GM04504 (cell line): ENCODE results near the gene GRPR.
"Not testable (repeated sequence)": the region's sequence is repeated elsewhere in the genome, so short reads cannot be mapped to it uniquely, and the experiment has no call there.

Source experiments
- DNase-seq: peaks from one replicate; pipeline ENCODE4 v3.0.0-alpha.2; 2012; ENCODE audit warnings: low read depth

The GRPR gene

DNA sequence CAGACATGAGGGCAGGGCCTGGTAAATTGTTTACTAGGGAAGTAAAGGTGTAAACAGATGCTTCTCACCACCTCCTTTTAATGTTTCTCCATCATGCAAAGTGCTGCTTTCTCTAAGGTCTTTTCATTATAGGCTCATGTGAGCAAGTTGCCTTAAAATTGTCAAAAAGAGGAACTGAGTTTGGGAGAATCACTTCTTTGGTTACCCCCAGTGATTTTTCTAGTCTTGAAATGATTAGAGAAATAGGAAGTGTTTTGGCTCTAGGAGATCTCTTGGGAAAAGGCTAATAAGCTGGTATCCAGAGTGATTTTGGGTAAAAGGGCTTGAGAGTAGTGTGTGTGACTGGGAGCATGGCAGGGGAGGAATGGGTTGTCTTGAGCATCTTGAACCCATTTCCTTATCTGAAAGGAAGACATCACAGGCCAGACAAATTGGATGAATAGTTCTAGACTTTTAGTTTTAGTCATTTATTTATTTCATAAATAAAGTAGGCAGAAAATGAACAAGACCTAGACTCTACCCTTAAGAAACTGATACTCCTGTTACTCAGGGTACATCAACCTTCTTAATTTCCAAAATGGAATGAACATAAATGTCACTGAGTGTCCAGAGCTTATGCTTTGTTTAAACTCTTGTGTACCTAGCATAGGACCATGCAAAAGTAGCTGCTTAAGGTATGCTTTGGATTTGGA is 14.2 kb downstream of the GRPR start:
- no peak for DNase-seq

DNA sequence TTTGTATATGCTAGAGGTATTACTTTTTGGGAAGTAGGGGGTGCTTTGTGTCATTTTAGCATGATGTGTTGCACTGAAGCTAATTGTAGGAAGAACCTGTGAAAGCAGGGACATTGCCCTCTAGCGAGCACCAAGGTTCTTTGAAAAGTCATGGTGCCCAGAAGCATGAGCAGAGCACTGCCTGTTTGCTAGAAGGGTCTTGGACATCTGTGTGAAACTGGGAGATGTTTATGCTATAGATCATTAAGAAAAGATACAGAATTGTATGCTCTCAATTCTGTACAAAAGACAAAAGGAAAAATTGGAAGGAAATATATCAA is 14.7 kb downstream of the GRPR start:
- no peak for DNase-seq

DNA sequence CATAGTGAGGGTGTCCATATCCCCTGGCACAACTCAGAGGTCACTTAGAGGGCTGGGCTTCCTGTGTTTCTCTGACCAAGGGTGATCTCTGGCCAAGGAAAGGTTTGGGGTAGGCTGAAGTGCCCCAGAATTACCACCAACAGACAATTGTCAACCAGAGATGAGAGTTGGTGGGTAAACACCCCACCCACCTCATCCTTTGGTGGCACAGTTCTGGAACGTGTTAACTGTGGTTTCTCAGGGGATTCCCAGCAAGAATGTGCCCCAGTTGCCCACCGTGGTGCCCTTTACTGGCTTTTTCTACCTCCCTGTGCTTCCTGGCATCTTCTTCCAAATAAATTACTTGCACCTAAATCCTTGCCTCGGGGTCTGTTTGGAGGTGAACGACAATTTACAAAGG is 17.1 kb downstream of the GRPR start:
- no peak for DNase-seq

DNA sequence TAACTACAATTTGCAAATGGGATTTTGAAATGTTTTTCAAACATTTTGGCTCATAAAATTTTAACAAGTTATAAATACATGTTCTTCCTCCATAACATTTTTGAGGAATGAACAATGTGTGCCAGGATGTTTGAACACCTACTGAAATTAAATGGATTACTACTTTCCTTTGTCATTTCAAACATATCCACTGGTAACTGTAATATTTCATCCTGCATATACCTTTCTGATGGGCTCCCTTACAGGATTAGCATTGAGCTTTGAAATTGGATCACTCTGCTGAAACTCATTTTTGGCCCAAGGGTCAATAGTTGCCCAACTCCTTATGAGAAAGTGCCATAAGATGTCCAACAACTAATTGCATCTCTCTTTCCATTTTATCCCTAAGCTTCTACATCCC is 17.6 kb downstream of the GRPR start:
- DNase-seq, result no peak

DNA sequence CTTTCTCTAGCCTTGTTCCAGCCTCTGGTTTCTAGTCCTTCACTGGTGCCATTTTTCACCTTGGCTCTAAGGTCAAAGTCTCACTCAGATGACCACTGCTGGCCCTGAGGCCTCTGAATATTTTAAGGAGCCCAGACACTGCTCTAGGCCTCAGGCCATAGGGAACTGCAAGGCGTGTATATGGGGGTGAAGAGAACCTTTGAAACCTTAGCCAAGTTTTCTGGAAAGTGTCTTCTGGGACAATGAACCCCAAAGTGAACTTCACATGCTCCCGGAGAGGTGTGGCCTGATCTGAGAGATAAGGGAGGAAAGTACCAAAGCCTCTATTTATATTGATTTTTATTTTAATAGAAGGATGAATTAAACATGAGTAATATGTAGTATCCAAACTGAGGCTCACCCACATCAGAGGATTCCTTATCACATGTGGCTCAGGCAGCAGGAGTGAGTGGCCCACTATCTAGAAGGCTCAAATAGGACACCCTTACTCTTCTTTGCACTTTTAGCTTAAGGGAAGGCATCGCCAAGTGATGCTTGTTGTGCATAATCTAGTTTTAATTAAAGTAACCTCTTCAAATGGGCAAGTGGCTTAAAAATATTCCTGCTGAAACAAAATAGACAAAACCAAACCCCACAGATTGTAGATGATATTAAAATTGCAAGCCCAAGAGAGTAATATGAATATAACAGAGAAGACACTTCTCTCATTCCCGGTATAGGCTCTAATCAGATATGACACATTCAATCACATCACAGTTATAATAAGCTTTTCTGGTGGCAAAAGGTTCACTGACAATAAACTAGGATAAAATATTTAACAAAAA is 18.3 kb downstream of the GRPR start:
- DNase-seq, result no peak

DNA sequence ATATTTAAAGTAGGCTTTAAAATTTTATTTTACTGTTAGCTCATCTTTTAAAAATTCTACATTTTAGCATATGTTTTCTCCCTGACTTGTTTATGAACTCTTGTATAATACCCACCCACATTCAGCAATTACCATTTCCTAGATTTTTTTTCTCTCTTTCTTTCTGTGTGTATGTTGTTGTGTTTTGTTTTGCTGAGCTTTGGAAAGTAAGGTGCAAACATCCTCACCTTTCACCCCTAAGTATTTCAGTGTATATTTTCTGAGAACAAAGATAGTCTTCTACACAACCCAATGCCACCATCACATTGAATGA is 18.8 kb downstream of the GRPR start:
- DNase-seq, result no peak

DNA sequence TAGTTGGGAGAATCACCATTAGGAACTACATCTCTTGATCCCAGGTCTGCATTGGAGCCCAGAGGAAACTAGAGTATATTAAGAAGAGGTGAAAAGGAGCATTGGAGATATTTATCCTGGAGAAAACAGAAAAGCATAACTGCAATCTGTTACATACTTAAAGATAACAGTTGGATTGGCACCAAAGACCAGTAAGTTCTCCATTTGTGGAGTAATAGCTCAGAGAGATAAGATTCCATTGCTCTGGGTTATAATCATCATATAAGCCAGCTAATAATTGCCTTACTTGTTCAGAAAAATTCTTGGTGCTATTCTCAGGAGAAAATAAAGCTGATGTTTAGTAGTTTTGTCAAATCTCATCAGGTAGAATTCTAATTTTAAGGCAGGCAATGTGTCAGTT is 20.6 kb downstream of the GRPR start:
- DNase-seq, result no peak

DNA sequence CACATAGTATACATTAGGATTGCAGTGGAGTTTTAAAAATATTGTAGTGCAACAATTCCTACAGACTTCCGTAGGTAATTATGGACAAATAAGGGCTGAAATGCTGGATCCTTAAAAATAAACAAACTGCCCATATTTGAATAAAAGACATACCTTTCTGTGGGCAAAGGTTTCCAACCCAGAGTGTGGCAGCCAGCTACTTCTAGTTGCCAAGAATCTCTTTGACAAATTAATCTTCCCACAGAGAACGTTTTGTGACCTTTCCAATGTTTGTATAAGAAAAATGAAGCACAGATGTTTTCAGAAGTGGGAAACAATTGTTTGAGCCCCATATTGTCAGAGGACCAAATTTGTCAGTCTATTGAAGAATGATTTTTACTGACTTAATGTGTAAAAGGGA is 21.1 kb downstream of the GRPR start:
- DNase-seq, result no peak

DNA sequence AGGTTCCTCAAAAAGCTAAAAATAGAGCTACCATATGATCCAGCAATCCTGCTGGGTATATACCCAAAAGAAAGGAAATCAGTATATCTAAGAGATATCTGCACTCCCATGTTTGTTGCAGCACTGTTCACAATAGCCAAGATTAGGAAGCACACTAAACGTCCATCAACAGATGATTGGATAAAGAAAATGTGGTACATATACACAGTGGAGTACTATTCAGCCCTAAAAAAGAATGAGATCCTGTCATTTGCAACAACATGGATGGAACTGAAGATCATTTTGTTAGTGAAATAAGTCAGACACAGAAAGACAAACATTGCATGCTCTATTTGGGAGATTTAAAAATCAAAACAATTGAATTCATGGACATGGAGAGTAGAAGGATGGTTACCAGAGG is 21.7 kb downstream of the GRPR start:
- not testable (repeated sequence) for DNase-seq

DNA sequence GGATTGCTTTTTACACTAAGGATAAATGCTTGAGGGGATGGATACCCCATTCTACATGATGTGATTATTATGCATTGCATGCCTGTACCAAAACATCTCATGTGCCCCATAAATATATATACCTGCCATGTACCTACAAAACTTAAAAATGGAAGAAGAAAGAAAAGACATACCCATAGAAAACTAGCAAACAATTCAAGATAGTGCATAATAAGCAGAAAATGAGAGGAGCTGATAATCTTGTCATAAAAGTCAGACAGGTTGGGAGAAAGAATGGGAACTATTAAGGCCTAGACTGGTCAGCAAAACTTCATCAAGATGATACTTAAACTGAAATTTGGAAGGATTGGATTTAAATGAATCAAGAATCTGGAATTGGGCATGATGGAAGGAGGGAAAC is 22.3 kb downstream of the GRPR start:
- DNase-seq, result no peak

DNA sequence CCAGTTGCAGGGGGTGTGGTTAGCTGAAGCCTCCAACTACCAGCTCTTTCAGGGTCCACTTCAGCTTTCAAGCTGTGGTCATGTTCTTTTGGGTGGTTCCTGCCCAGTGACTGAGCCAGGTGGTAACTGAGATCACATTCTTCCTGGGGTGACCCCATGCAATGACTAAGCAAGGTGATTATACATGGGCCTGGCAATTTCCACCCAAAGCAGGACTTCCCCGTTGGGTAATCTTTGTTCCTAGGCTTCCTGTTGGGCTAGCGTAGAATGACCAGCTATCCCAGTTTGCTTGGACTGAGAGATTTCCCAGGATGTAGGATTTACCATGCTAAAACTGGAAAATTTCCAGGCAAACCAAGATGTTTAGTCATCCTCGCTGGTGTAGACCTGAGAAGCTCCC is 25.5 kb downstream of the GRPR start:
- no peak for DNase-seq

DNA sequence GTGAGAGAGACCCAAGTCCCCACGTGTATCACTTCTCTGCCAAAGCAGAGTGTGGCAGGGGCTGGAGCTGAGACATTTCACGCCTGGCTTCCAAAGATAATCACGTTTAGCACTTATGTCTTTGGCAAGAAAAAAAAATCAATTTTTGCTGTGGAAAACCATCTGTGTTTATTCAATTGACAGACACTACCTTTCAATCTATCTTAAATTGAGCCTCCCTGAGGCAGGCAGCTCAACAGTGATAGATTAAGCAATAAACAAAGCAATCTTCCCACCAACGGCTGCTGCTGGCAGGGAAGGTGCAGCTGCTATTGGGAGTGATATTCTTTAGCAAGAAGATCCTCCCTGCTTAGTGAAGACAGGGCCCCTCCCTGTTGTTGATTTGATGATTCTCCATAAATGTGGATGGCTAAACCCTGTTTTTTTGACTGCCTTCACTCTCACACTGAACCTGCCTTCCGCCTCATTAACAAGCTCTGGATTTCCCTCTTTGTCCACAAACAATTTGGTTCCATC is 32.3 kb downstream of the GRPR start:
- no peak for DNase-seq

DNA sequence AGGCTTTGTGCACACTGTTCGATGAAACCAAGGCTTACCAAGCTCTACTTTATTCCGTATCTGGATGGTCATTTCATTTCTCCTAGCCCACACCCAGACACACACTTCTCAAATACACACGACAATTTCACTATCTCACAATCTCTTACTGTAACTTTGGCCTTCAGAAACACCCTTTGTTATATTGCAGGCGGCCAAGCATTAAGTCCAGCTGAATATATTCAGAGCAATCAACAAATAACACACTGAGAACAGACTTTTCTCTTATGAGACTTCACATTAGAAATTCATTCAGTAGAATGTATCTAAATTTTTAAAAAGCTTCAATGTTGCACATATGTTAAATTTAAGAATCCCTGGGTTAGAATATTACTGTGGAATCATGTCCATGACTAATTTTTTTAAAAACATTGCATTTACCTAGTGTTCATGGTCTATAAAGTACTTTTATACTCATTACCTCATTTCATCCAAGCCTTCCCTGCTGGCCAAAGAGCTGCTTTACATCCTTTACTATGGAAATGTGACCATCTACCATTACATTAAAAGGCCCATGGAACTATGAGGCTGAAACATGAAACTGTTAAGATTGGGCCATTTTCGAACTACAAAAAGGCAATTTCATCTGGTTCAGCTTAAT is 33.4 kb downstream of the GRPR start:
- DNase-seq, result no peak

DNA sequence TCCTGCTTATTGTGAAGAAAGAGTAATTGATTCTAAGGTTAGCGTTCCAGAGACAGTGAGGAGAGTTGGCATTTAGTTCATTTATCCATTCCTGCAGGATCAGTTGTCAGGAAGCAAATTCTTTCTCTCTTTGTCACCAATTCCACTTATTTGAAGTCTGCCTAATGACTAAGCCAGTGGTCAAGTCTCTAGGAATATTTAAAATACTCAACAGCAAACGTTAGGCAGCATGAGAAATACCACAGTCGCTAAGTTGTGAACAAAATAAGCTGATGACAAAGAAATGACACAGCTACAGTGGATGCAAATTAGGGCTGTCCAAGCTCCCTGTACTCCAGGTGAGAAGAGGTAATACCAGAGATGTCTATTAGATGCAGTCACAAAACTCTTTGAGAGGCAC is 37.4 kb downstream of the GRPR start:
- DNase-seq, result peak; percentile 68

DNA sequence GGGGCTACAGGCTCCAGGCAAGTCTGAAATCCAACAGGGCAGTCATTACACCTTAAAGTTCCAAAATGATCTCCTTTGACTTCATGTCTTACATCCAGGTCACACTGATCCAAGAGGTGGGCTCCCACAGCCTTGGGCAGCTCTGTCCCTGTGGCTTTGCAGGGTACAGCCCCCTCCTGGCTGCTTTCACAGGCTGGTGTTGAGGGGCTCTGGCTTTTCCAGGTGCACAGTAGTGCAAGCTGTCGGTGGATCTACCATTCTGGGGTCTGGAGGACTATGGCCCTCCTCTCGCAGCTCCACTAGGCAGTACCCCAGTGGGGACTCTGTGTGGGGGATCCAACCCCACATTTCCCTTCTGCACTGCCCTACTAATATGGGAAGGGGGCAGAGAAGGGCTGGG is 37.8 kb downstream of the GRPR start:
- DNase-seq, result not testable (repeated sequence)

DNA sequence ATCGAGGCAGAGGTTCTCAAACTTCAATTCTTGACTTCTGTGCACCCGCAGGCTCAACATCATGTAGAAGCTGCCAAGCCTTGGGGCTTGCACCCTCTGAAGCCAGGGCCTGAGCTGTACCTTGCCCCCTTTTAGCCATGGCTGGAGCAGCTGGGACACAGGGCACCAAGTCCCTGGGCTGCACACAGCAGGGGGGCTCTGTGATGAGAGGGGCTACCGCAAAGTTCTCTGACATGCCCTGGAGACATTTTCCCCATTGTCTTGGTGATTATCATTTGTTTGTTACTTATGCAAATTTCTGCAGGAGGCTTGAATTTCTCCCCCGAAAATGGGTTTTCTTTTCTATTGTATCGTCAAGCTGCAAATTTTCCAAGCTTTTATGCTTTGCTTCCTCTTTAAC is 39.0 kb downstream of the GRPR start:
- no peak for DNase-seq

DNA sequence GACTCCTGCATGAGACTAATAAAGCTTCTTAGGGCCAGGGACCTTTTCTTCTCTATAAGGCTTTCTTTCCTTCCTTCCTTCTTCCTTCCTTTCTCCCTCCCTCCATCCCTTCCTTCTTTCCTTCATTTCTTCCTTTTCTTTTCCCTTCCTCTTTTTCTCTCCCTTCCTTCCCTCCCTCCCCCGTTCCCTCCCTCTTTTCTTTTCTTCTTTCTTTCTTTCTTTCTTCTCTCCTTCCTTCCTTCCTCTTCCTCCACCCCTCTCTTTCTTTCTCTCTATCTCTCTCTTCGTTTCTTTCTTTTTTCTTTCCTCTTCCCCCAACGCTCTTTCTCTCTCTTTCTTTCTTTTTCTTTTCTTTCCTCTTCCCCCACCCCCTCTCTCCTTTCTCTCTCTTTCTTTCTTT is 41.4 kb downstream of the GRPR start:
- DNase-seq, result no peak

DNA sequence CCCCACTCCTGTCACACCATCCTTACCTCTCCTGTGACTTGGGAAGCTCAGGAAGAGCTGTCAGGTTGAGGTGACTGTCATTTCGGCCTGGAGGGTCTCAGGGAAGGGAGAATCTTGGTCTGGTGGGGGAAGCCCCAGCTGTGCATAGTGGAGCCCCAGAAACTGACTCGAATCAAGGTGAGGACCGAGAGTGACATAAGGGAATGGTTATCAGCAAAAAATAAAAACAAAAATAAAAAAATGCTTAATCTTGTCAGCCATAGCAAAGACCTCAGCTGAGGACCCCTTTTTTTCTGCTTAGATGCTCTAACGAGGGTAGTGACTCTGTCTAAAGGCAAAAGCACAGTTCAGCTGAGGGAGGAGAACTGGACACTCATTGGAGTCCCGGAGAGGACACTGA is 43.8 kb downstream of the GRPR start, which contains the start of gene MAGEB17:
MAGEB17 (plus strand) TSS at position 301 of the 400 bp plus-strand sequence. CDS start 2,902 bp downstream, outside the sequence.
- DNase-seq, result no peak

DNA sequence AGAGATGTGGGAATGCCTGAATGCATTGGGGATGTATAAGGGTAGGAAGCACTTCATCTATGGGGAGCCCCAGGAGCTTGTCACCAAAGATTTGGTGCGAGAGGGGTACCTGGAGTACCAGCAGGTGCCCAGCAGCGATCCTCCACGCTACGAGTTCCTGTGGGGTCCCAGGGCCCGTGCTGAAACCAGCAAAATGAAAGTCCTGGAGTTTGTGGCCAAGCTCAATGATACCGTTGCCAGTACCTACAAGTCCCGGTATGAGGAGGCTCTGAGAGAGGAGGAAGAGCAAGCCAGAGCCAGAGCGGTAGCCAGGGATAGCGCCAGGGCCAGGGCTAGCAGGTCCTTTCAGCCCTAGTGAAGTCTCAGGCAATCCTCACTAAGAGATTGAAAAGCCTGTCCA is 47.7 kb downstream of the GRPR start:
- DNase-seq, result no peak

DNA sequence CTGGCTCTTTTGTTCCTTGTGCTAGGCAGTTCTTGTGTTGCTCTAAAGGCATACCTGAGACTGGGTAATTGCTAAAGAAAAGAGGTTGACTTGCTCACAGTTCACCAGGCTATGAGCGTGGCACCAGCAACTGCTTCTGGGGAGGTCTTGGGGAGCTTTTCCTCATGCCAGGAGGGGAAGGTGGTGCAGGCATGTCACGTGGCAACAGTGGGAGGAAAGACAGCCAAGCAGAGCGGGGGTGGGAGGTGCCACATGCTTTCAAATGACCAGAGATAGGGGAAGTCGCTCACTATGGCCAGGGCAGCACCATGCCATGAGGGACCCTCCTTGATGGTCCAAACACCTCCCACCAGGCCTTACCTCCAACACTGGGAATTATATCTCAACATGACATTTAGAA is 48.6 kb downstream of the GRPR start:
- no peak for DNase-seq

DNA sequence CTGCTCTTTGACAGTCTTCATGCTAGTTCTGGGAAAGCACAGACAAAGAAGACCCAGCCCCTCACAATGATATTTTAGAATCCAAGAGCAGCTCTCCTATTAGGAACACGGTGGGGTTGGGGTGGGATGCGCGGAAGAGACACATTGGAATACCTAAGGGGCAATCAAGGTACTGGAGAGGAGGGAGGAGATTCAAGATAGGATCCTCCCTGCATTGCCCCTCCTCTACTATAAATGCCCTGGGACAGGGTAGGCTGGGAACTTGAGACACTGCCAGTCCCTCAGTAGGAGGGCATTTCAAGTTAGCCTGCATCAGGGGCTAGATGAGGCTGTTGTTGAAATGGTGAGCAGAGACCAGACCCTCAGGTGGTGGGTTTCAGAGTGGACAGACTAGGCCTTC is 49.0 kb downstream of the GRPR start:
- DNase-seq, result no peak

DNA sequence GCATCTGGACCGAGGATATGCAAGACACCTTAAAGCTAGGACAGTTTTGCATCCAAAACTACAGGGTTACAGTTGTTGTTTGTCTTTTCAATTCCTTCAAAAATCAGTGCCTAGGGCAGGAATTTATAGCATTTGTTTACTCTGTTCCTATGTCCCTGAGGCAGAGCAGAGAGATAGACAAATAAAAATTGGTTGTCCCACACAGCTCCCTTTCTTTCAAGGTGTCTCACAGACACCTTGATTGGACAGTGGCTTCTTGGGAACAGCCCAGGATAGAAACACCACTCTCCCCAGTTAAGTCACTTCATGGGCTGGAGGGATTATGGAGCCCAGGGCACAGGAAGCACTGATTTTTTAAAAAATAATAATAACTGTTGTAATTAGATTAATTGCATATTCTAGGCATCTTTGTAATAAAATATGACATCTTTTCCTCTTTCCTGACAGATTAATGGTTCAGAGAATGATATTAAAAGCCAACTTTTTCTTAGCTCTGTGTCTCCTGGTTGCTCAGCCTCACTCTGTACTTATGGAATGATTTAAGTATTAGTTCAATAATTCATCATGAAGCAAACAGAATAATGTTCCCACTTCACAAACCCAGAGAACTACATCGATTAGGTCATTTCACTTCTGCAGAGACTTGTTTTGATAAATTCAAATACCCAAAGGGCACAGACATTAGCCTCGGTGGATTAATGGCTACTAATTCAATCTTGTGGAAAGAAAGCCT is 52.1 kb downstream of the GRPR start:
- DNase-seq, result no peak

DNA sequence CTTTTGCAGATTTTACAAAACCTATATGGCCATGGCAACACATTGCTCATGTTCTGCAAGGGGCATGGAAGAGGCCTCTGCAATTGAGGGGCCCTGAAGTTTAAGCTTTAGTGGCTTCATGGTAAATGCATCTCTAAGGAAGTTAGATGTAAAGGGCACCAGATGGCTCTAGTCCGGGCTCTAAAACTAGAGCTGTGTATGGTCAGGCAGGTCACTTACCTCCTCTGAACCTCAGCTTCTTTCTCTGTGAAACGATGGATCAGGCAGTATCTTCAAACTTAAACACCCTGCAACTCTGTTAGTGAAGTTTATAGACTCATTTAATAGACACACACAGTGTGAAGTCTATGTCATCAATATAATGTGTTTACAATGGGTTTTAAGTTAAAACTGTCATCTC is 53.9 kb downstream of the GRPR start:
- no peak for DNase-seq
